ENCODE data around the gene C16orf87.

The C16orf87 gene

DNA sequence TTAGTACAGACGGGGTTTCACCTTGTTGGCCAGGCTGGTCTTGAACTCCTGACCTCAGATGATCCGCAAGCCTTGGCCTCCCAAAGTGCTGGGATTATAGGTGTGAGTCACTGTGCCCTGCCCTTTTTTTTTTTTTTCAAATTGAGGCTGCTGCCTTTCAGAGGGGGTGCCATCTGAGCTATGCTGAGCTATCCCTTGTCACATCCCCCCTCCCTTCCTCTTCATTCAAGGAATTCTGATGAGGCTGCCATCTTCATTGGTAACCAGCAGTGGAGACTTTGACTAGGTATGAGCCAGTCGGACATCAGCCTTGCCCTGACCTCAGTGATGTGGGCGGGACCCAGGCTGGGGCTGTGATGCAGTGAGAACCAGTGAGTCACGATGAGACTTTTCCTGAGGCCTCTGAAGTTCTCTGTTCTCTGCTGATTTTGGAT is 28.8 kb upstream of the C16orf87 start:
- Histone ChIP-seq H3K4me2 (peak overlapping the region in 3 of 11 experiments; percentile 3 to 12 (median 11); a peak in 3 of 22 replicates), H3K36me3 (no peaks in the 10 kb centered on the region), H3K4me3 (no peak overlapping the region), H3K4me1 (peaks cover 0 to 21% (median 7%) of the 10 kb centered on the region in 10 experiments; a peak in 13 of 20 replicates), H3K9ac (no peak overlapping the region), H3K27me3 (no peaks in the 10 kb centered on the region), H3K27ac (no peak overlapping the region), H3K9me3 (replicated peaks in 1 of 11) (no peaks in the 10 kb centered on the region), H4K20me1 (no peaks in the 10 kb centered on the region)
- no peak for TF ChIP-seq Cebpa-rat (IDR thresholded peaks at IDR 0.05)

GRCh38 chr16:46858151-46858550 is 27.2 kb upstream of the C16orf87 start:
- Histone ChIP-seq H3K9ac (no peak overlapping the region), H3K36me3 (no peaks in the 10 kb centered on the region), H3K4me3 (no peak overlapping the region), H3K27me3 (no peaks in the 10 kb centered on the region), H3K27ac (no peak overlapping the region), H3K4me2 (no peak overlapping the region), H3K9me3 (replicated peaks in 1 of 11) (no peaks in the 10 kb centered on the region), H3K4me1 (peaks cover 0 to 12% (median 0%) of the 10 kb centered on the region in 10 experiments; a peak in 6 of 20 replicates), H4K20me1 (no peaks in the 10 kb centered on the region)
- TF ChIP-seq Cebpa-rat (IDR thresholded peaks at IDR 0.05): no peak

GRCh38 chr16:46857368-46857945 is 26.5 kb upstream of the C16orf87 start:
- Histone ChIP-seq H3K9me3 (replicated peaks in 1 of 11) (no peaks in the 10 kb centered on the region), H3K9ac (no peak overlapping the region)
- no peak for TF ChIP-seq Cebpa-rat (IDR thresholded peaks at IDR 0.05)

DNA sequence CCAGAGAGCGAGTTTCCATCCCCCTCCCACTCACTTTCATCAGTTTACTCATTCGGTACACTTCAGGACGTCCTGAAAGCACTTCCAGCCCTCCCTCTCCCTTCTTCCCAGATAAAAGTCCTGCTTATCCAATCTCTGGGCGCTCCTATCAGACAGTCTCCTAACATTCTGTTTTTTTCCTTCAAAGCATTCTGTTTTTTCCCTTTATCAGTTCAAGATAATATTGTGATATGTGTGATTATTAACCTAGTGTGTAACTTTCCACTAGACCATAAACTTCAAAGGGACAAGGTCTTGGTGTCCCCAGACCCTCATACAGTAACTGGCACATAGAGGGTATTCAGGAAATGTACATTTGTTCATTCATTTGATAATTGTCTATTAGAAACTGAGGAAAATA is 24.4 kb upstream of the C16orf87 start:
- Histone ChIP-seq H3K4me3 (no peak overlapping the region), H3K27me3 (no peaks in the 10 kb centered on the region), H3K9ac (no peak overlapping the region), H3K9me3 (replicated peaks in 1 of 11) (no peaks in the 10 kb centered on the region), H3K27ac (no peak overlapping the region), H3K36me3 (no peaks in the 10 kb centered on the region), H3K4me2 (no peak overlapping the region), H4K20me1 (no peaks in the 10 kb centered on the region), H3K4me1 (peaks cover 0 to 12% (median 0%) of the 10 kb centered on the region in 10 experiments; a peak in 6 of 20 replicates)
- no peak for TF ChIP-seq Cebpa-rat (IDR thresholded peaks at IDR 0.05)

More at GRCh38 chr16:46857368-46857945, 26.5 kb upstream of the C16orf87 start:
- Histone ChIP-seq H4K20me1 (no peaks in the 10 kb centered on the region), H3K27me3 (no peaks in the 10 kb centered on the region), H3K27ac (no peak overlapping the region), H3K4me1 (peaks cover 0 to 12% (median 0%) of the 10 kb centered on the region in 10 experiments; a peak in 6 of 20 replicates), H3K4me3 (no peak overlapping the region), H3K36me3 (no peaks in the 10 kb centered on the region), H3K4me2 (no peak overlapping the region)

GRCh38 chr16:46854846-46855245 is 23.9 kb upstream of the C16orf87 start:
- no peaks in the 10 kb centered on the region for H3K27me3 ChIP-seq
- H3K36me3 ChIP-seq: no peaks in the 10 kb centered on the region
- H3K9me3 ChIP-seq (replicated peaks in 1 of 11): no peaks in the 10 kb centered on the region
- H4K20me1 ChIP-seq: no peaks in the 10 kb centered on the region
- H3K9ac ChIP-seq: no peak overlapping the region
- peaks cover 0 to 7% (median 0%) of the 10 kb centered on the region in 10 experiments; a peak in 6 of 20 replicates for H3K4me1 ChIP-seq
- H3K4me2 ChIP-seq: no peak overlapping the region
- TF ChIP-seq Cebpa-rat (IDR thresholded peaks at IDR 0.05): no peak
- no peak overlapping the region for H3K27ac ChIP-seq
- no peak overlapping the region for H3K4me3 ChIP-seq

DNA sequence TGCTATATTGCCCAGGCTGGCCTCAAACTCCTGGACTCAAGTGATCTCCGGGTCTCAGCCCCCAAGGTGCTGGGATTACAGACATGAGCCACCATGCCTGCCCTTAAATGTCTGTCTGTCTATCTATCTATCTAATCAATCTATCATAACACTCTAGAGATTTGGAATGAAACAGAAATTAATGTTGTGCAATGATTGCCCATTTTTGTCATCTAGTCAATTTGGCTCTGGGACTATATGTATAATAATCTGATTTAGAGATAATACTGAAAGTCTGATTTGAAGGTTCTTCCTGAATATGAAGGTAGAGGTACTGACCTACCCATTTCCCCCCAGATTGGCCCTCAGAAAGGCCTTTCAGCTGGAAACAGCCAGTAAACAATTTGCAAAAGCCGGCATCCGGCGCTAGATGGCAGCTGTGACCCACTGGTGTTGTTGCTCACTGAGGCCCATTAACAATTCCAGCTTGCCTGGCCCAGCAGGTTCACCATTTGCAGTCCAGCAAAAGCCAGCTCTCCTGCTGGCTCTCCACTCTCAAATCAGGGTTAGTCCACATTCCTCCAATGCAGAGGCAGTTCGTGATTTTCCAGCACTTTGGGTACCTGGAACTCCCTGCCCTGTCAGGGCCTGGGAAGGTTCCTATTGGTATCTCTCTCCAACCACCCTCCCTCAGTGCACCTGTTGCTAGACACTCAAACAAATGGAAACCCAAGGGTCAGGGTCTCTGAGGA is 22.9 kb upstream of the C16orf87 start:
- no peaks in the 10 kb centered on the region for H3K9me3 ChIP-seq (replicated peaks in 1 of 11)
- H3K4me3 ChIP-seq: no peak overlapping the region
- TF ChIP-seq Cebpa-rat (IDR thresholded peaks at IDR 0.05): no peak
- no peak overlapping the region for H3K4me2 ChIP-seq
- H4K20me1 ChIP-seq: no peaks in the 10 kb centered on the region
- no peaks in the 10 kb centered on the region for H3K27me3 ChIP-seq
- H3K27ac ChIP-seq: no peak overlapping the region
- H3K36me3 ChIP-seq: no peaks in the 10 kb centered on the region
- no peak overlapping the region for H3K9ac ChIP-seq
- H3K4me1 ChIP-seq: no peaks in the 10 kb centered on the region

GRCh38 chr16:46852130-46852529 is 21.1 kb upstream of the C16orf87 start:
- no peak overlapping the region for H3K4me2 ChIP-seq
- no peak for TF ChIP-seq Cebpa-rat (IDR thresholded peaks at IDR 0.05)
- H3K27ac ChIP-seq: no peak overlapping the region
- no peak overlapping the region for H3K4me3 ChIP-seq
- no peaks in the 10 kb centered on the region for H3K9me3 ChIP-seq (replicated peaks in 1 of 11)
- no peak overlapping the region for H3K9ac ChIP-seq
- H3K27me3 ChIP-seq: no peaks in the 10 kb centered on the region
- H3K36me3 ChIP-seq: no peaks in the 10 kb centered on the region
- no peaks in the 10 kb centered on the region for H4K20me1 ChIP-seq
- H3K4me1 ChIP-seq: no peaks in the 10 kb centered on the region

DNA sequence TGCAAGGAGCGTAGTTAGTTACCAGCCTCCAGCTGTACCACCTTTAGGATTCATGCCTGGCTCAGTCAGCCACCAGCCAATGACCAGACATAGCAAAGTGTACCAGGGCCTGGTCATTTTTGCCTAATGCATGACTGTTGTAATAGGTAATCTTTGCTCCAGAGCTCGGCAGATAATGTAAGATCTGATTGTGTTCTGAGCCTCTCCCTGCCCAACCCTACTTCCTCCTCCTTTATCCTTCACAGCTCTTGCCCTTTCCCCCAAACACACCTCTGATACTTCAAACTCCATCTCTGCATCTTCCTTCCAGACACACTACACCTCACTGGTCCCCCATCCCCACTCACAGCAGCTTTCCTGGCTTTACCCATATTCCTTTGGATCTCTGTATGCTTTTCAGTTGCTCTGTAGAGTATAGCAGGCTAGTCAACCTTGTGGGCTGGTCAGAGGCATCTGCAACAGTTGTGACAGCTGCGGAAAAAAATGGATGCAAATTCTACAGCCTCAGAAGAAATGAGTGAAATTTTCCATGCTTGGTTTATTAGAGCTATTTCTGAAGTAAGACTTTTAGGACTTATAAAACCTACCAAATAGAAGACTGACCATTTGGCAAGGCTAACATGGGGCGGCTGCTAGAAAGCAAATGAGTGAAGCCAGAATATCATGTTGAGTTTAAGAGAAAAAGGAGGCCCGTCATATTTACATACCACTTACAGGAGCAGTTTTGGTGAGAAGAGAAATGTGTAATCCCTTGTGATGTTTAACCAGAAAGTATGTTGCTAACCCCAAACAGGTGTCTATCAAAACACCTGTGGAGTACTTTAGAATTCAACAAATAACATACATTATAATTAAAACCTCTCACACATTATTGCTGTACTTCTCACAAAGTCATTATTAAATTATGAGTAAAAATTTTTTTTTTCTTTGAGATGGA is 19.9 kb upstream of the C16orf87 start:
- Histone ChIP-seq H3K4me1 (no peaks in the 10 kb centered on the region), H4K20me1 (no peaks in the 10 kb centered on the region), H3K27me3 (no peaks in the 10 kb centered on the region), H3K4me3 (no peak overlapping the region), H3K27ac (no peak overlapping the region), H3K9me3 (replicated peaks in 1 of 11) (no peaks in the 10 kb centered on the region), H3K4me2 (no peak overlapping the region), H3K36me3 (no peaks in the 10 kb centered on the region), H3K9ac (no peak overlapping the region)
- no peak for TF ChIP-seq Cebpa-rat (IDR thresholded peaks at IDR 0.05)
